Measurements from ENCODE around the gene KDELR1.

KDELR1 gene

DNA sequence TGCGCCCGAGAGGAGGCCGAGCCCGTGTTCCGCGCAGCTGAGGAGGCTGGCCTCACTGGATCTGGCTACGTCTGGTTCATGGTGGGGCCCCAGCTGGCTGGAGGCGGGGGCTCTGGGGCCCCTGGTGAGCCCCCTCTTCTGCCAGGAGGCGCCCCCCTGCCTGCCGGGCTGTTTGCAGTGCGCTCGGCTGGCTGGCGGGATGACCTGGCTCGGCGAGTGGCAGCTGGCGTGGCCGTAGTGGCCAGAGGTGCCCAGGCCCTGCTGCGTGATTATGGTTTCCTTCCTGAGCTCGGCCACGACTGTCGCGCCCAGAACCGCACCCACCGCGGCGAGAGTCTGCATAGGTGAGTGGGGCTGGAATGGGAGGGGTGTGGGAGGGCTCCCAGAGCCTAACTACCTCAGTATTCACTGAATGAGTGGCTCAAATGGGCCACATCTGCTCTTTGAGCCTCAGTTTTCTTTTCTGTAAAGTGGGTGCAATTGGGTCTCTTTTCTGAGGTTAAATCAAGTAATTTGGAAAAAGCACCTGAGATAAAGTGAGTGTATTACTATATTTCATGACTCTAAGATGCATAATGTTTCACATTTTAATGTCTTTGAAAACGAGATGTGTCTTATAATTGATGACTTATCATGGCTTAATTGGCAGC, 13.8 kb upstream of the KDELR1 start:
- H3K36me3 ChIP-seq (ENCODE audit: control insufficient read depth, insufficient read depth, low read length), result no peaks in the 10 kb centered on the region
- H3K9me3 ChIP-seq (ENCODE audit: control insufficient read depth, low read length), result no peaks in the 10 kb centered on the region
- H3K79me2 ChIP-seq, result no peaks in the 10 kb centered on the region
- no peak overlapping the region for H3K4me3 ChIP-seq (ENCODE audit: low read depth, low read length)
- H3K4me2 ChIP-seq (ENCODE audit: low read length), result no peak overlapping the region
- TF ChIP-seq, protein P1, sequence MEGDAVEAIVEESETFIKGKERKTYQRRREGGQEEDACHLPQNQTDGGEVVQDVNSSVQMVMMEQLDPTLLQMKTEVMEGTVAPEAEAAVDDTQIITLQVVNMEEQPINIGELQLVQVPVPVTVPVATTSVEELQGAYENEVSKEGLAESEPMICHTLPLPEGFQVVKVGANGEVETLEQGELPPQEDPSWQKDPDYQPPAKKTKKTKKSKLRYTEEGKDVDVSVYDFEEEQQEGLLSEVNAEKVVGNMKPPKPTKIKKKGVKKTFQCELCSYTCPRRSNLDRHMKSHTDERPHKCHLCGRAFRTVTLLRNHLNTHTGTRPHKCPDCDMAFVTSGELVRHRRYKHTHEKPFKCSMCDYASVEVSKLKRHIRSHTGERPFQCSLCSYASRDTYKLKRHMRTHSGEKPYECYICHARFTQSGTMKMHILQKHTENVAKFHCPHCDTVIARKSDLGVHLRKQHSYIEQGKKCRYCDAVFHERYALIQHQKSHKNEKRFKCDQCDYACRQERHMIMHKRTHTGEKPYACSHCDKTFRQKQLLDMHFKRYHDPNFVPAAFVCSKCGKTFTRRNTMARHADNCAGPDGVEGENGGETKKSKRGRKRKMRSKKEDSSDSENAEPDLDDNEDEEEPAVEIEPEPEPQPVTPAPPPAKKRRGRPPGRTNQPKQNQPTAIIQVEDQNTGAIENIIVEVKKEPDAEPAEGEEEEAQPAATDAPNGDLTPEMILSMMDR (IDR thresholded peaks at IDR 0.05), result no peak
- H3K27ac ChIP-seq, result no peak overlapping the region
- H2AFZ ChIP-seq, result no peak overlapping the region
- no peaks in the 10 kb centered on the region for H3K27me3 ChIP-seq (ENCODE audit: control insufficient read depth, insufficient read depth, low read length)
- no peak overlapping the region for H3K9ac ChIP-seq
- H3K4me1 ChIP-seq, result no peaks in the 10 kb centered on the region

DNA sequence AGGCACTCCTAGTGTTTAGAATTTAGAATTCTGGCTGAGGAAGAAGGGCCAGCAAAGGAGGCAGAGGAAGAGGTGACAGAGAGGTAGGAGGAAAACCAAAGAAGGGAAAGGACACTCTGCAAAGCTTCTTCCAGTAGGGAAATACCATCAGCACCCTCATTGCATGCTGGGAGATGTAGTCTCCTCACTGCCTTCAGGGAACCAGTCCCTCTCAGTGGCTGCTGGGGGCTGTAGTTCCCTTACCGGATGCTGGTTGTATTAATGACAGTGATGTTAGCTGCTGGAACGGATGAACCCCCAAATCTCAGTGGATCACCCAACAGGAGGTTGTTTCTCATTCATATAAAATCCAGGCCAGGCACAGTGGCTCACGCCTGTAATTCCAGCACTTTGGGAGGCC, 12.3 kb upstream of the KDELR1 start:
- Histone ChIP-seq H2AFZ (peak overlapping the region; percentile 67), H3K27ac (no peak overlapping the region), H3K9me3 (ENCODE audit: control insufficient read depth, low read length) (no peaks in the 10 kb centered on the region), H3K4me3 (ENCODE audit: low read depth, low read length) (no peak overlapping the region), H3K79me2 (no peaks in the 10 kb centered on the region), H3K36me3 (ENCODE audit: control insufficient read depth, insufficient read depth, low read length) (no peaks in the 10 kb centered on the region), H3K9ac (no peak overlapping the region), H3K27me3 (ENCODE audit: control insufficient read depth, insufficient read depth, low read length) (no peaks in the 10 kb centered on the region), H3K4me2 (ENCODE audit: low read length) (no peak overlapping the region), H3K4me1 (no peaks in the 10 kb centered on the region)
- TF ChIP-seq, protein P1 (IDR thresholded peaks at IDR 0.05), result no peak

DNA sequence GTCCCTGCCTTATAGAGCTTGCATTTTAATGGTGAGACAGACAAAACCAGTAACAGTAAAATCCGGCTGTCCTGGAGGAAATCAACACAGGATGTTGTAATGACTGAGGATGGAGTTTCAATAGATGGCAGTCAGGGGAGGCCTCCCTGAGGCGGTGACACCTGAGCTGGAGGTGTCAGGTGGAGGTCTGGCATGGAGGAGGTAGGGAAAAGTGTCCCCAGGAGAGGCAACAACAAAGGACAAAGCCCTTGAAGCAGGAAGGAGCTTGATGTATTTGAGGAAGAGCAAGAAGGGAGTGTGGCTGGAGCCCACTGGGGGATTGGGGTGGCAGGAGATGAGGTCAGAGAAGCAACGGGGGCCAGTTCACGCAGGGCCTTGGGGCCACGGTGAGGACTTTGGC, 9.9 kb upstream of the KDELR1 start:
- Histone ChIP-seq H2AFZ (no peak overlapping the region), H3K27ac (no peak overlapping the region), H3K4me3 (ENCODE audit: low read depth, low read length) (no peak overlapping the region), H3K79me2 (no peaks in the 10 kb centered on the region), H3K4me2 (ENCODE audit: low read length) (no peak overlapping the region), H3K36me3 (ENCODE audit: control insufficient read depth, insufficient read depth, low read length) (no peaks in the 10 kb centered on the region), H3K27me3 (ENCODE audit: control insufficient read depth, insufficient read depth, low read length) (no peaks in the 10 kb centered on the region), H3K4me1 (no peaks in the 10 kb centered on the region), H3K9ac (no peak overlapping the region), H3K9me3 (ENCODE audit: control insufficient read depth, low read length) (no peaks in the 10 kb centered on the region)
- TF ChIP-seq, protein P1 (IDR thresholded peaks at IDR 0.05), result no peak

DNA sequence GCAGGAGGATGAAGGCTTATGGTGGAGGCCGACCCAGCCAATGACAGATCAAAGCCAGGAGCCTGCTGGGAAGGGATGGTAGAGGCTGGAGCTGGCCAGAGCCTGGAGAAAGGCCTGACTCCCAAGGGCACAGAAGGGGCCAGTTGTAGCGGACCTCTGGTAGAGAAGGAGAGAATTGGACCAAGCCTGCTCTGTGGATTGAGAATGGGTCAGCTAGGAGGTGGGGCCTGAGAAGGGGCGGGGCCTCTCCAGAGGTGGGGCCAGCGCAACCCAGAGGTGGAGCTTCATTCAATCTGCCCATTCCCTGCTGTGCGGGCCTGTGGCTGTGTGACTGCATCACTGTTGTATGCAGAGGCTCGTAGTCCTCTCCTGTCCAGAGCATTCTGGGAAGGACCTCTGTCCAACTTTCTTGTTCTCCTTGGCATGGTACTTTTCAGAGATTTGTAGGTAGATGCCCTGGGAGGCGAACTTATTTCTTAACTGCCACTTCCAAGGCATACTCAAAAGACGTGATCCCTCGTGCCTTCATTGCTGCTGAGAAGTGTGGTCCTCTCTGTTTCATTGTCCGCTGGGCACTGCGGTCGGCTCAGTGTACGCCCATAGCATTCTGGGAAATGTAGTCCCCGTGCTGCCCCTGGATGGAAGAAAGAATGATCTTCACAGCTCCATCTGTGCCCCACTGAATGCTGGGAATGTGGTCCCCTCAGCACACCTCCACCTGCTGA, 8.8 kb upstream of the KDELR1 start:
- Histone ChIP-seq H3K27ac (no peak overlapping the region), H3K9ac (no peak overlapping the region), H3K79me2 (no peaks in the 10 kb centered on the region), H3K36me3 (ENCODE audit: control insufficient read depth, insufficient read depth, low read length) (no peaks in the 10 kb centered on the region), H3K9me3 (ENCODE audit: control insufficient read depth, low read length) (no peaks in the 10 kb centered on the region), H3K27me3 (ENCODE audit: control insufficient read depth, insufficient read depth, low read length) (no peaks in the 10 kb centered on the region), H3K4me2 (ENCODE audit: low read length) (no peak overlapping the region), H3K4me1 (no peaks in the 10 kb centered on the region), H2AFZ (no peak overlapping the region), H3K4me3 (ENCODE audit: low read depth, low read length) (no peak overlapping the region)
- TF ChIP-seq, protein P1 (IDR thresholded peaks at IDR 0.05), result no peak
